AG10803 (cell line): ENCODE data around the gene GMEB2.

ENCODE experiments used
- DNase-seq: peaks from one replicate; pipeline ENCODE4 v3.0.0; 2010; ENCODE audit warnings: low read depth
- H3K4me3 ChIP-seq: 2 replicates; pipeline ENCODE4 v1.5.1; 2011; ENCODE audit warnings: mild to moderate bottlenecking, low read length, control low read depth
- CTCF ChIP-seq: conservative IDR thresholded peaks from 2 replicates; pipeline ENCODE4 v1.5.1; 2011; ENCODE audit warnings: mild to moderate bottlenecking, low read length, control low read depth, inconsistent platforms

The GMEB2 gene

GRCh38 chr20:63592661-63593060, 34.2 kb downstream of the GMEB2 start:
- no peak for DNase-seq
- no peak for TF ChIP-seq CTCF
- H3K4me3 ChIP-seq, result no peak overlapping the region

GRCh38 chr20:63591786-63592355, 35.0 kb downstream of the GMEB2 start:
- no peak for TF ChIP-seq CTCF
- DNase-seq, result no peak
- H3K4me3 ChIP-seq, result no peak overlapping the region

GRCh38 chr20:63591147-63591533, 35.8 kb downstream of the GMEB2 start:
- no peak for DNase-seq
- H3K4me3 ChIP-seq, result no peak overlapping the region
- TF ChIP-seq CTCF, result no peak

GRCh38 chr20:63590218-63591146, 36.4 kb downstream of the GMEB2 start:
- DNase-seq, result no peak
- H3K4me3 ChIP-seq, result no peak overlapping the region
- no peak for TF ChIP-seq CTCF

GRCh38 chr20:63589261-63590217, 37.4 kb downstream of the GMEB2 start:
- DNase-seq, result no peak
- H3K4me3 ChIP-seq, result no peak overlapping the region
- no peak for TF ChIP-seq CTCF

GRCh38 chr20:63588641-63589041, 38.3 kb downstream of the GMEB2 start:
- H3K4me3 ChIP-seq, result no peak overlapping the region
- no peak for TF ChIP-seq CTCF
- DNase-seq, result no peak
